ENCODE data around the gene FSD2. TPM values are rescaled to one million over a fixed set of nuclear protein-coding genes. Genes with fewer than 3 reads are reported as not detected.

Gene FSD2
- total and polyA plus RNA-seq, 9 of the 15 experiments (the other 6 are each of a cell fraction or from before 2014, with no cell fraction given): 0.01 to 0.06 TPM; not detected in 7

- TF ChIP-seq CEBPB (tag; IDR thresholded peaks at IDR 0.05): peak; percentile 85
- TF ChIP-seq ZNF511 (CRISPR knock-in tag; IDR thresholded peaks at IDR 0.05): peak; percentile 77
- no peak for TF ChIP-seq ID3 (CRISPR knock-in tag; IDR thresholded peaks at IDR 0.05)
- TF ChIP-seq ID3 (tag; IDR thresholded peaks at IDR 0.05): peak; percentile 60; the same call in 1 of the 2 replicates
- no peak for TF ChIP-seq SLC30A9 (CRISPR knock-in tag; IDR thresholded peaks at IDR 0.05)
- TF ChIP-seq TFAP4 (CRISPR knock-in tag; IDR thresholded peaks at IDR 0.05; ENCODE audit: borderline replicate concordance): peak; percentile 55; the same call in 1 of the 2 replicates
- TF ChIP-seq U2AF2 (optimal IDR thresholded peaks at IDR 0.05; ENCODE audit: low read depth, low read length): no peak
- 0 out of 2 replicates have a peak, but pooled peaks have one; percentile 30 for TF ChIP-seq POLR2G (IDR thresholded peaks at IDR 0.05; ENCODE audit: low read depth, low read length)
- TF ChIP-seq ZNF395 (CRISPR knock-in tag; IDR thresholded peaks at IDR 0.05): peak; percentile 88
- TF ChIP-seq POLR3G (IDR thresholded peaks at IDR 0.05; ENCODE audit: extremely low read depth, insufficient read length, insufficient replicate concordance): no peak
- TF ChIP-seq KLF1 (tag; IDR thresholded peaks at IDR 0.05): 0 out of 2 replicates have a peak, but pooled peaks have one; percentile 17
- peak; percentile 26; the same call in 1 of the 2 replicates for TF ChIP-seq ZNF263 (CRISPR knock-in tag; IDR thresholded peaks at IDR 0.05; ENCODE audit: borderline replicate concordance)
- TF ChIP-seq ZNF707 (CRISPR knock-in tag; conservative IDR thresholded peaks at IDR 0.05): no peak
- TF ChIP-seq PHF8 (IDR thresholded peaks at IDR 0.05; ENCODE audit: borderline replicate concordance, low read length): peak; percentile 25; the same call in 1 of the 2 replicates
- peak; percentile 56 for TF ChIP-seq PCBP1 (IDR thresholded peaks at IDR 0.05; ENCODE audit: low read depth, low read length, poor library complexity, severe bottlenecking)
- peak; percentile 89 for TF ChIP-seq MIER1 (IDR thresholded peaks at IDR 0.05; ENCODE audit: low read depth)
- no peak for TF ChIP-seq LEF1 (IDR thresholded peaks at IDR 0.05)
- peak; percentile 80 for TF ChIP-seq ZBTB1 (CRISPR knock-in tag; IDR thresholded peaks at IDR 0.05; ENCODE audit: borderline replicate concordance, low read depth)
- peak; percentile 74 to 78 for TF ChIP-seq NRF1 (conservative IDR thresholded peaks at IDR 0.05 in 1 of 2, IDR thresholded peaks at IDR 0.05 in 1 of 2)
- peak in 1 of 2 experiments; percentile 64; a peak in 1 of 4 replicates for TF ChIP-seq KDM1A (IDR thresholded peaks at IDR 0.05)
- TF ChIP-seq PHF21A (IDR thresholded peaks at IDR 0.05; ENCODE audit: borderline replicate concordance, low read depth): 0 out of 2 replicates have a peak, but pooled peaks have one; percentile 37
Measured at GRCh38 chr15:82709421-82710207, 96.3 kb downstream of the FSD2 start, which contains the start of gene AP3B2 (continued).
